Upper lobe of left lung (tissue), 4 donors: ENCODE measurements around the gene DYRK3.

Source experiments
- CTCF ChIP-seq, 6 experiments: fragments of 450-650 bp in 4 of 6; fragments of 200-600 bp in 2 of 6; sonication (generic) in 2 of 6; IDR thresholded peaks; one replicate each; pipeline ENCODE4 v1.5.1; 2016 to 2019; ENCODE audit warnings: antibody characterized with exemption in 6 of 6
- EP300 ChIP-seq, 4 donors: sonication (generic); formaldehyde crosslinking; IDR thresholded peaks; one replicate each; pipeline ENCODE4 v1.5.1; 2017; ENCODE audit warnings: antibody characterized with exemption in 4 of 4, control low read depth in 2 of 4

GRCh38 chr1:206693029-206693428 lies 57.7 kb downstream of the DYRK3 start:
- TF ChIP-seq CTCF (IDR thresholded peaks at IDR 0.05) (no peak), EP300 (IDR thresholded peaks at IDR 0.05) (no peak)
